HepG2 (cell line): ENCODE measurements around the gene NDUFB3. TPM values are rescaled to one million over a fixed set of nuclear protein-coding genes. Genes with fewer than 3 reads are reported as not detected.

Experiments
- KDM1A ChIP-seq: IDR thresholded peaks from 2 replicates; pipeline ENCODE4 v1.6.1; 2016; ENCODE audit warnings: missing compliant biosample characterization
- MATR3 ChIP-seq: sonication (generic); formaldehyde crosslinking; IDR thresholded peaks from 2 replicates; pipeline ENCODE4 v1.4.0; 2020; ENCODE audit warnings: missing genetic modification reagents
- MEIS1 ChIP-seq: sonication (generic); formaldehyde crosslinking; IDR thresholded peaks from 2 replicates; pipeline ENCODE4 v1.9.0; 2021; ENCODE audit warnings: mild to moderate bottlenecking, missing genetic modification reagents, moderate library complexity, borderline replicate concordance
- PHB2 ChIP-seq: fragments of 450-650 bp; IDR thresholded peaks from 2 replicates; pipeline ENCODE4 v1.6.1; 2018; ENCODE audit not compliant: partially characterized antibody
- RBM39 ChIP-seq: fragments of 200-400 bp; formaldehyde crosslinking; IDR thresholded peaks from one replicate; pipeline ENCODE4 v1.6.1; 2018; ENCODE audit warnings: antibody characterized with exemption, mild to moderate bottlenecking, low read depth, low read length; ENCODE audit not compliant: poor library complexity, severe bottlenecking
- RCOR2 ChIP-seq: IDR thresholded peaks from 2 replicates; pipeline ENCODE4 v1.6.1; 2016; ENCODE audit warnings: missing biosample characterization, missing genetic modification reagents
- SP2 ChIP-seq: sonication (generic); formaldehyde crosslinking; IDR thresholded peaks from 2 replicates; pipeline ENCODE4 v1.5.1; 2020; ENCODE audit warnings: mild to moderate bottlenecking, missing genetic modification reagents
- SRY ChIP-seq: sonication (generic); formaldehyde crosslinking; IDR thresholded peaks from 2 replicates; pipeline ENCODE4 v1.8.0; 2022; ENCODE audit warnings: mild to moderate bottlenecking, missing genetic modification reagents
- TCF7 ChIP-seq: sonication (generic); IDR thresholded peaks from 2 replicates; pipeline ENCODE4 v1.6.1; 2016; ENCODE audit warnings: antibody characterized with exemption, low read depth
- ZBTB20 ChIP-seq: sonication (generic); formaldehyde crosslinking; IDR thresholded peaks from 2 replicates; pipeline ENCODE4 v1.8.1; 2023; ENCODE audit warnings: missing genetic modification reagents, low read depth, mild to moderate bottlenecking, borderline replicate concordance
- ZKSCAN1 ChIP-seq: fragments of 150-350 bp; IDR thresholded peaks from 2 replicates; pipeline ENCODE4 v1.6.1; 2014; ENCODE audit warnings: low read length
- ZNF180 ChIP-seq: sonication (generic); formaldehyde crosslinking; IDR thresholded peaks from 2 replicates; pipeline ENCODE4 v1.4.0; 2020; ENCODE audit warnings: low read depth, missing genetic modification reagents, borderline replicate concordance
- ZNF263 ChIP-seq: sonication (generic); formaldehyde crosslinking; IDR thresholded peaks from 2 replicates; pipeline ENCODE4 v1.4.0; 2020; ENCODE audit warnings: missing genetic modification reagents
- ZNF460 ChIP-seq: sonication (generic); formaldehyde crosslinking; IDR thresholded peaks from 2 replicates; pipeline ENCODE4 v1.5.1; 2020; ENCODE audit warnings: missing genetic modification reagents, mild to moderate bottlenecking, borderline replicate concordance
- polyA plus RNA-seq, 8 experiments: library from polyadenylated mRNA; depleted of rRNA in 3 of 8; stranded (reverse) in 7 of 8; unstranded in 1 of 8; fragments of >200 nt; fragmentation: Illumina TruSeq in 4 of 8; extraction: Trizol in 4 of 8; gene quantifications; 2 replicates each; pipeline versions ENCODE4 v1.2.1 to v1.2.3, GENCODE V29; 2011 to 2016; ENCODE audit warnings: low read depth in 4 of 8, missing spikeins in 1 of 8, mixed read lengths in 1 of 8; ENCODE audit not compliant: insufficient read depth in 1 of 8
- total RNA-seq, 5 experiments: library from RNA; depleted of rRNA; stranded (reverse); fragments of >200 nt; fragmentation: Illumina TruSeq; extraction: Trizol; gene quantifications; 2 replicates each; pipeline ENCODE4 v1.2.3, GENCODE V29; 2016; ENCODE audit warnings: low read depth in 1 of 5
- TF ChIP-seq, protein P1 (sequence below), 2 experiments: sonication (generic) in 1 of 2; formaldehyde crosslinking in 1 of 2; IDR thresholded peaks; 2 replicates each; pipeline versions ENCODE4 v1.4.0 to v1.6.1; 2018 to 2020; ENCODE audit warnings: missing genetic modification reagents in 2 of 2, borderline replicate concordance in 1 of 2, low read depth in 1 of 2, mild to moderate bottlenecking in 1 of 2, missing biosample characterization in 1 of 2
- TF ChIP-seq, protein P2 (sequence below): sonication (generic); formaldehyde crosslinking; IDR thresholded peaks from 2 replicates; pipeline ENCODE4 v1.5.1; 2020; ENCODE audit warnings: missing genetic modification reagents, mild to moderate bottlenecking, borderline replicate concordance
- TF ChIP-seq, protein P3 (sequence below): sonication (generic); formaldehyde crosslinking; IDR thresholded peaks from 2 replicates; pipeline ENCODE4 v1.5.1; 2020; ENCODE audit warnings: missing genetic modification reagents, mild to moderate bottlenecking, borderline replicate concordance
- TF ChIP-seq, protein P4 (sequence below): sonication (generic); formaldehyde crosslinking; IDR thresholded peaks from 2 replicates; pipeline ENCODE4 v1.8.0; 2022; ENCODE audit warnings: missing genetic modification reagents, mild to moderate bottlenecking, inconsistent platforms, borderline replicate concordance
- TF ChIP-seq, protein P5 (sequence below): sonication (generic); formaldehyde crosslinking; IDR thresholded peaks from 2 replicates; pipeline ENCODE4 v1.5.0; 2020; ENCODE audit warnings: mild to moderate bottlenecking, low read depth, missing genetic modification reagents, borderline replicate concordance

Gene NDUFB3
- total and polyA plus RNA-seq, 2 of the 13 experiments (the other 11 are each of a cell fraction or from before 2014, with no cell fraction given), result 50.7 to 159 TPM

DNA sequence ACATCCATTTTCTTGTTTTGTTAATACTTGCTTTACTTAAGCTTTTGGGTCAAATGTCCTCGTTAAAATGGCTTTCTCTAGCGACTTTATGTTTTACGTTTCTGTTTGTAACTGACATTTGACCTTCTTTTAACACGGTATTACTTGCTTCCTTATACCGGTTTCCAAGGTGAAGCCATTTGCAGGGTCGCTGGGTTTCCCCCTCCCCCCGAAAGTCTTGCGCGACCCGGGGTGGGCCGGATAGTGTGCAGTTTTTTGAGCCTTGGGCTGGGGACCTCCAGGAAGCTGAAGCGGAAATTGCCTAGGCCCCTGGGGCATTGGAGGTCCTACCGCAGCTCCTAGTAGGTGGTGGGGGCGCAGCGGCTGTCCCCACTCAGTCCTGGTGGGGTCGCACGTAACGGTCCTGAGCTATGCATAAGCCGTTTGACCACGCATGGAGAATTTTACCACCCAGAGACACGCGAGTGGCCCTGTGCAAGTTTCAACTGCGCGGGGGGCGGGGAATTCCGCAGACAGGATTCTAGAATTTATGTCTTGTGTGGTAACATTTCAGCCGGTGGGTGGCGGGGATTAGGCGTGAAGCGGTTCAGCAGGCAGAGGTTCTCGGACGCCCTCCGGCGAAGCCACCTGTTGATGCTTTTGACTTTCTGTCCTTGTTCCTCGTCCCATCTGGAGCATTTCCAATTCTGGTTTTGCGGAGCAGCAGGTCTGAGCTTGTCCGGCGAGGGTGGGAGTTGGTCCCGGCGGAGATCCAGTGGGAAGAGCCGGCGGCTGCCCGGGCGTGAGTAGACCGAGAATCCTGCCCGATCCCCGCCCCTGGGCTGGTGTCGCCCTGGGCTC lies 46.5 kb downstream of the NDUFB3 start (continued):
- TF ChIP-seq, protein P1, sequence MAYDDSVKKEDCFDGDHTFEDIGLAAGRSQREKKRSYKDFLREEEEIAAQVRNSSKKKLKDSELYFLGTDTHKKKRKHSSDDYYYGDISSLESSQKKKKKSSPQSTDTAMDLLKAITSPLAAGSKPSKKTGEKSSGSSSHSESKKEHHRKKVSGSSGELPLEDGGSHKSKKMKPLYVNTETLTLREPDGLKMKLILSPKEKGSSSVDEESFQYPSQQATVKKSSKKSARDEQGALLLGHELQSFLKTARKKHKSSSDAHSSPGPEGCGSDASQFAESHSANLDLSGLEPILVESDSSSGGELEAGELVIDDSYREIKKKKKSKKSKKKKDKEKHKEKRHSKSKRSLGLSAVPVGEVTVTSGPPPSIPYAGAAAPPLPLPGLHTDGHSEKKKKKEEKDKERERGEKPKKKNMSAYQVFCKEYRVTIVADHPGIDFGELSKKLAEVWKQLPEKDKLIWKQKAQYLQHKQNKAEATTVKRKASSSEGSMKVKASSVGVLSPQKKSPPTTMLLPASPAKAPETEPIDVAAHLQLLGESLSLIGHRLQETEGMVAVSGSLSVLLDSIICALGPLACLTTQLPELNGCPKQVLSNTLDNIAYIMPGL (CRISPR knock-in tag; IDR thresholded peaks at IDR 0.05; ENCODE audit: borderline replicate concordance in 1 of 2, low read depth in 1 of 2), result peak; percentile 94 to 99
- TF ChIP-seq KDM1A, result no peak
- TF ChIP-seq, protein P2, sequence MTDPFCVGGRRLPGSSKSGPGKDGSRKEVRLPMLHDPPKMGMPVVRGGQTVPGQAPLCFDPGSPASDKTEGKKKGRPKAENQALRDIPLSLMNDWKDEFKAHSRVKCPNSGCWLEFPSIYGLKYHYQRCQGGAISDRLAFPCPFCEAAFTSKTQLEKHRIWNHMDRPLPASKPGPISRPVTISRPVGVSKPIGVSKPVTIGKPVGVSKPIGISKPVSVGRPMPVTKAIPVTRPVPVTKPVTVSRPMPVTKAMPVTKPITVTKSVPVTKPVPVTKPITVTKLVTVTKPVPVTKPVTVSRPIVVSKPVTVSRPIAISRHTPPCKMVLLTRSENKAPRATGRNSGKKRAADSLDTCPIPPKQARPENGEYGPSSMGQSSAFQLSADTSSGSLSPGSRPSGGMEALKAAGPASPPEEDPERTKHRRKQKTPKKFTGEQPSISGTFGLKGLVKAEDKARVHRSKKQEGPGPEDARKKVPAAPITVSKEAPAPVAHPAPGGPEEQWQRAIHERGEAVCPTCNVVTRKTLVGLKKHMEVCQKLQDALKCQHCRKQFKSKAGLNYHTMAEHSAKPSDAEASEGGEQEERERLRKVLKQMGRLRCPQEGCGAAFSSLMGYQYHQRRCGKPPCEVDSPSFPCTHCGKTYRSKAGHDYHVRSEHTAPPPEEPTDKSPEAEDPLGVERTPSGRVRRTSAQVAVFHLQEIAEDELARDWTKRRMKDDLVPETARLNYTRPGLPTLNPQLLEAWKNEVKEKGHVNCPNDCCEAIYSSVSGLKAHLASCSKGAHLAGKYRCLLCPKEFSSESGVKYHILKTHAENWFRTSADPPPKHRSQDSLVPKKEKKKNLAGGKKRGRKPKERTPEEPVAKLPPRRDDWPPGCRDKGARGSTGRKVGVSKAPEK, result no peak
- peak; percentile 76; the same call in 1 of the 2 replicates for TF ChIP-seq RCOR2 (CRISPR knock-in tag)
- peak; percentile 21; the same call in 1 of the 2 replicates for TF ChIP-seq SRY (CRISPR knock-in tag)
- TF ChIP-seq PHB2, result no peak
- peak; percentile 28; the same call in 1 of the 2 replicates for TF ChIP-seq ZNF263 (CRISPR knock-in tag)
- TF ChIP-seq, protein P3, sequence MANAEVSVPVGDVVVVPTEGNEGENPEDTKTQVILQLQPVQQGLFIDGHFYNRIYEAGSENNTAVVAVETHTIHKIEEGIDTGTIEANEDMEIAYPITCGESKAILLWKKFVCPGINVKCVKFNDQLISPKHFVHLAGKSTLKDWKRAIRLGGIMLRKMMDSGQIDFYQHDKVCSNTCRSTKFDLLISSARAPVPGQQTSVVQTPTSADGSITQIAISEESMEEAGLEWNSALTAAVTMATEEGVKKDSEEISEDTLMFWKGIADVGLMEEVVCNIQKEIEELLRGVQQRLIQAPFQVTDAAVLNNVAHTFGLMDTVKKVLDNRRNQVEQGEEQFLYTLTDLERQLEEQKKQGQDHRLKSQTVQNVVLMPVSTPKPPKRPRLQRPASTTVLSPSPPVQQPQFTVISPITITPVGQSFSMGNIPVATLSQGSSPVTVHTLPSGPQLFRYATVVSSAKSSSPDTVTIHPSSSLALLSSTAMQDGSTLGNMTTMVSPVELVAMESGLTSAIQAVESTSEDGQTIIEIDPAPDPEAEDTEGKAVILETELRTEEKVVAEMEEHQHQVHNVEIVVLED (CRISPR knock-in tag), result no peak
- no peak for TF ChIP-seq TCF7
- TF ChIP-seq MEIS1 (CRISPR knock-in tag), result peak; percentile 95
- no peak for TF ChIP-seq ZNF180 (CRISPR knock-in tag)
- TF ChIP-seq, protein P4, sequence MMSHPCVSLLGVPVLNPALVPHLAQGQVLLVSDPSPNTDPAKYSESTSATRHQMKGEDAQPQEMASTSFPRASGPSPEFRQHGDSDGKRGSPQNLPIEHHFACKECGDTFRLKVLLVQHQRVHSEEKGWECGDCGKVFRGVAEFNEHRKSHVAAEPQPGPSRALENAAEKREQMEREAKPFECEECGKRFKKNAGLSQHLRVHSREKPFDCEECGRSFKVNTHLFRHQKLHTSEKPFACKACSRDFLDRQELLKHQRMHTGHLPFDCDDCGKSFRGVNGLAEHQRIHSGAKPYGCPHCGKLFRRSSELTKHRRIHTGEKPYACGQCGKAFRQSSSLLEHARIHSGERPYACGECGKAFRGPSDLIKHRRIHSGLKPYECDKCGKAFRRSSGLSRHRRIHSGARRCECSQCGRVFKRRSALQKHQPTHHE, result peak; percentile 83
- TF ChIP-seq, protein P5, sequence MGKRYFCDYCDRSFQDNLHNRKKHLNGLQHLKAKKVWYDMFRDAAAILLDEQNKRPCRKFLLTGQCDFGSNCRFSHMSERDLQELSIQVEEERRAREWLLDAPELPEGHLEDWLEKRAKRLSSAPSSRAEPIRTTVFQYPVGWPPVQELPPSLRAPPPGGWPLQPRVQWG (CRISPR knock-in tag), result no peak
- TF ChIP-seq RBM39, result peak; percentile 74
- TF ChIP-seq ZNF460, result peak; percentile 62; the same call in 1 of the 2 replicates
- TF ChIP-seq SP2 (CRISPR knock-in tag), result no peak
- no peak for TF ChIP-seq ZBTB20 (CRISPR knock-in tag)
- no peak; the same call in none of the 2 replicates for TF ChIP-seq ZKSCAN1
- TF ChIP-seq MATR3 (CRISPR knock-in tag), result no peak
